Upper lobe of left lung (tissue), 6 donors: ENCODE results near the gene PLXNA4. TPM values are rescaled to one million over a fixed set of nuclear protein-coding genes. Genes with fewer than 3 reads are reported as not detected.

Experiments
- ATAC-seq, 2 donors: fragments of 200-7000 bp; cut with Tn5 transposase; one replicate each; pipeline ENCODE4 v1.9.1; 2022; ENCODE audit warnings: mild to moderate bottlenecking in 2 of 2, moderate library complexity in 2 of 2; ENCODE audit not compliant: low FRiP score in 2 of 2
- DNase-seq, 2 donors: peaks; one replicate each; pipeline ENCODE4 v3.0.0-alpha.2; 2019 to 2020
- H3K27ac ChIP-seq, 4 donors: fragments of 200-600 bp; sonication (generic); one replicate each; pipeline ENCODE4 v1.5.1; 2016 to 2019
- H3K27me3 ChIP-seq, 4 donors: fragments of 200-600 bp; sonication (generic); one replicate each; pipeline ENCODE4 v1.5.1; 2017 to 2019
- H3K36me3 ChIP-seq, 4 donors: fragments of 200-600 bp; sonication (generic); one replicate each; pipeline ENCODE4 v1.5.1; 2016 to 2019
- H3K4me1 ChIP-seq, 4 donors: fragments of 200-600 bp; sonication (generic); one replicate each; pipeline ENCODE4 v1.5.1; 2018 to 2019
- H3K4me3 ChIP-seq, 4 donors: fragments of 200-600 bp; sonication (generic); one replicate each; pipeline ENCODE4 v1.5.1; 2017 to 2019; ENCODE audit warnings: mild to moderate bottlenecking in 2 of 4, moderate library complexity in 1 of 4
- H3K9me3 ChIP-seq, 4 donors: fragments of 200-600 bp; sonication (generic); one replicate each; pipeline ENCODE4 v1.5.1; 2018 to 2019
- EP300 ChIP-seq, 4 donors: sonication (generic); formaldehyde crosslinking; IDR thresholded peaks; one replicate each; pipeline ENCODE4 v1.5.1; 2017; ENCODE audit warnings: antibody characterized with exemption in 4 of 4, control low read depth in 2 of 4
- POLR2A ChIP-seq, 4 donors: fragments of 450-650 bp; IDR thresholded peaks; one replicate each; pipeline ENCODE4 v1.5.1; 2016 to 2017; ENCODE audit warnings: antibody characterized with exemption in 4 of 4, mild to moderate bottlenecking in 2 of 4
- POLR2AphosphoS5 ChIP-seq, 2 donors: sonication (generic); formaldehyde crosslinking; IDR thresholded peaks; one replicate each; pipeline ENCODE4 v1.5.1; 2017; ENCODE audit warnings: antibody characterized with exemption in 2 of 2
- WGBS, 2 donors: methylation state at CpG; one replicate each; pipeline ENCODE4 v1.1.5; 2017 to 2018; 5-methylcytosine and 5-hydroxymethylcytosine counted together
- total RNA-seq, 6 donors: library from RNA; depleted of rRNA in 4 of 6; stranded (reverse); fragments of >200 nt in 4 of 6; gene quantifications; one replicate each; pipeline versions ENCODE4 v1.1.0 to v1.2.1, GENCODE V29; 2016 to 2021
- TF ChIP-seq, protein P1 (sequence below), 6 experiments: fragments of 450-650 bp in 4 of 6; fragments of 200-600 bp in 2 of 6; sonication (generic) in 2 of 6; IDR thresholded peaks; one replicate each; pipeline ENCODE4 v1.5.1; 2016 to 2019; ENCODE audit warnings: antibody characterized with exemption in 6 of 6
- donor health status: DM: no; HTN: no; CAD: no; lungs with moderate emphysema.
- donor health status: DM: no; HTN: yes; CAD: no; lungs with severe emphysema.

PLXNA4 gene
- total RNA-seq, 6 donors from 2014 or later: 1.1 to 5.9 (median 2.6) TPM

DNA sequence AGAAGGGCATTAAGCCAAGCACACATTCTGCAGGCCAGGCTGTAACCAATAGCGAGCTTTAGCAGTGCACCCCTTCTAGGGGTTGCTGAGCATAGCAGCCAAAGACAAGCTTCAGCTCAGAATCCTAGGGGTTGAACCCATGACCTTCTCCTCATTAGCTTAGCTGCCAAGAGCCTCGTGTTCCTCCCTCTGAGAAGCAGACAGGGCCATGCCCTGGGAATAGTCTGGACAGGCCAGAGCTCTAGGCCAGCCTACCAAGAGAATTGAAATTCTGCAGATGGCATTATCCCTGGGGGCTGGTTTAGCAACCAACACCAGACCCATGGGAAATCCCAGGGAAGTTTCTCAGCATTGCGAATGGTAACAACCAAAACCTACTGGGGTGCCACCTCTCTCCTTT, 77.2 kb downstream of the PLXNA4 start:
- H3K36me3 ChIP-seq: no peaks in the 10 kb centered on the region
- no peak for ATAC-seq
- TF ChIP-seq EP300 (IDR thresholded peaks at IDR 0.05): no peak
- TF ChIP-seq, protein P1, sequence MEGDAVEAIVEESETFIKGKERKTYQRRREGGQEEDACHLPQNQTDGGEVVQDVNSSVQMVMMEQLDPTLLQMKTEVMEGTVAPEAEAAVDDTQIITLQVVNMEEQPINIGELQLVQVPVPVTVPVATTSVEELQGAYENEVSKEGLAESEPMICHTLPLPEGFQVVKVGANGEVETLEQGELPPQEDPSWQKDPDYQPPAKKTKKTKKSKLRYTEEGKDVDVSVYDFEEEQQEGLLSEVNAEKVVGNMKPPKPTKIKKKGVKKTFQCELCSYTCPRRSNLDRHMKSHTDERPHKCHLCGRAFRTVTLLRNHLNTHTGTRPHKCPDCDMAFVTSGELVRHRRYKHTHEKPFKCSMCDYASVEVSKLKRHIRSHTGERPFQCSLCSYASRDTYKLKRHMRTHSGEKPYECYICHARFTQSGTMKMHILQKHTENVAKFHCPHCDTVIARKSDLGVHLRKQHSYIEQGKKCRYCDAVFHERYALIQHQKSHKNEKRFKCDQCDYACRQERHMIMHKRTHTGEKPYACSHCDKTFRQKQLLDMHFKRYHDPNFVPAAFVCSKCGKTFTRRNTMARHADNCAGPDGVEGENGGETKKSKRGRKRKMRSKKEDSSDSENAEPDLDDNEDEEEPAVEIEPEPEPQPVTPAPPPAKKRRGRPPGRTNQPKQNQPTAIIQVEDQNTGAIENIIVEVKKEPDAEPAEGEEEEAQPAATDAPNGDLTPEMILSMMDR (IDR thresholded peaks at IDR 0.05): no peak
- TF ChIP-seq POLR2A (IDR thresholded peaks at IDR 0.05): no peak
- no peak for TF ChIP-seq POLR2AphosphoS5 (IDR thresholded peaks at IDR 0.05)
- no peaks in the 10 kb centered on the region for H3K4me1 ChIP-seq
- no peak overlapping the region for H3K27ac ChIP-seq
- no peaks in the 10 kb centered on the region for H3K27me3 ChIP-seq
- 71 to 85% methylated on average over 1 to 3 of the region's 3 CpGs for WGBS, 2 donors
- no peaks in the 10 kb centered on the region for H3K9me3 ChIP-seq
- H3K4me3 ChIP-seq: no peak overlapping the region
- DNase-seq: no peak

DNA sequence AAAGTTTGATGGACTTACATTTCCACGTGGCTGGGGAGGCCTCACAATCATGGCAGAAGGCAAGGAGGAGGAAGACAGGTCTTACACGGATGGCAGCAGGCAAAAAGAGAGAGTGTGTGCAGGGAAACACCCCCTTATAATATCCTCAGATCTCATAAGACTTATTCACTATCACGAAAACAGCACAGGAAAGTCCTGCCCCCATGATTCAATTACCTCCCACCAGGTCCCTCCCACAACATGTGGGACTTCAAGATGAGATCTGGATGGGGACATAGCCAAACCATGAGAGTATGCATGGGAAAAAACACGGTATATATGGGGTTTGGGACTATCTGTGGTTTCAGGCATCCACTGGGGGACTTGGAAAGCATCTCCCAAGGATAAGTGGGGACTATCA, 78.0 kb downstream of the PLXNA4 start:
- Histone ChIP-seq H3K4me3 (no peak overlapping the region), H3K4me1 (no peaks in the 10 kb centered on the region), H3K27ac (no peak overlapping the region), H3K9me3 (no peaks in the 10 kb centered on the region), H3K36me3 (no peaks in the 10 kb centered on the region), H3K27me3 (no peaks in the 10 kb centered on the region)
- WGBS, 2 donors: 56 to 65% methylated on average over 4 of the region's 4 CpGs
- ATAC-seq: no peak
- DNase-seq: no peak
- TF ChIP-seq POLR2AphosphoS5 (IDR thresholded peaks at IDR 0.05): no peak
- TF ChIP-seq, protein P1 (IDR thresholded peaks at IDR 0.05): no peak
- TF ChIP-seq POLR2A (IDR thresholded peaks at IDR 0.05): no peak
- no peak for TF ChIP-seq EP300 (IDR thresholded peaks at IDR 0.05)

GRCh38 chr7:132497098-132497497, 79.2 kb downstream of the PLXNA4 start:
- Histone ChIP-seq H3K9me3 (no peaks in the 10 kb centered on the region), H3K27me3 (no peaks in the 10 kb centered on the region), H3K27ac (no peak overlapping the region), H3K4me3 (no peak overlapping the region), H3K4me1 (no peaks in the 10 kb centered on the region), H3K36me3 (no peaks in the 10 kb centered on the region)
- TF ChIP-seq, protein P1 (IDR thresholded peaks at IDR 0.05): no peak
- TF ChIP-seq POLR2A (IDR thresholded peaks at IDR 0.05) (no peak), POLR2AphosphoS5 (IDR thresholded peaks at IDR 0.05) (no peak), EP300 (IDR thresholded peaks at IDR 0.05) (no peak)
- no peak for ATAC-seq
- WGBS, 2 donors: 71 to 82% methylated on average over 5 of the region's 5 CpGs
- no peak for DNase-seq

DNA sequence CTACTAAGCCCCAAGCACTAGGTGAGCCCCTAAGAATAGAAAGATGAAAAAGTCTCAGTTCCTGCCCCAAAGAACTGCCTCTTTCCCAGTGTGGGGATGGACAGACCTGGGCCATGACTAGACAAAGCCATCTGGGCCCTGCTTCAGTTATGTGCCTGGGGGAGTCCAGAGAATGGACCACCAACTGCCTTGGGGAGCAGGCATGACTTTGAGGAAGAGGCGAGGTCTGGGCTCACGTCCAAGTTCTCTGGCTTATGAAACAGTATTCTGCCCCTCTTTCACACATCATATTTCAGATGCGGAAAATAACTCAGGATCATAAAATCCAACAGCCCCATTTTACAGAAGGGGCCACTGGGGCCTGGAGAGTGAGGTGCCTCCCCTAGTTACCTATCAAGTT, 80.3 kb downstream of the PLXNA4 start:
- Histone ChIP-seq H3K4me3 (no peak overlapping the region), H3K4me1 (no peaks in the 10 kb centered on the region), H3K36me3 (no peaks in the 10 kb centered on the region), H3K27me3 (no peaks in the 10 kb centered on the region), H3K9me3 (no peaks in the 10 kb centered on the region), H3K27ac (no peak overlapping the region)
- TF ChIP-seq, protein P1 (IDR thresholded peaks at IDR 0.05): no peak
- no peak for TF ChIP-seq EP300 (IDR thresholded peaks at IDR 0.05)
- 63 to 83% methylated on average over 3 of the region's 3 CpGs for WGBS, 2 donors
- no peak for DNase-seq
- no peak for ATAC-seq

- TF ChIP-seq POLR2AphosphoS5 (IDR thresholded peaks at IDR 0.05) (no peak), POLR2A (IDR thresholded peaks at IDR 0.05) (no peak), EP300 (IDR thresholded peaks at IDR 0.05) (no peak)
- TF ChIP-seq, protein P1 (IDR thresholded peaks at IDR 0.05): no peak
- Histone ChIP-seq H3K4me3 (no peak overlapping the region), H3K4me1 (no peaks in the 10 kb centered on the region), H3K36me3 (no peaks in the 10 kb centered on the region), H3K27ac (no peak overlapping the region), H3K27me3 (no peaks in the 10 kb centered on the region), H3K9me3 (no peaks in the 10 kb centered on the region)
- 91% methylated on average over 8 to 12 of the region's 12 CpGs for WGBS, 2 donors
- ATAC-seq: no peak
- DNase-seq: no peak
These were observed 81.8 kb downstream of the PLXNA4 start for GRCh38 chr7:132494474-132494873.
